H54 (cell line): ENCODE results near the gene FAU.

Source experiments
- DNase-seq: peaks from one replicate; pipeline ENCODE4 v3.0.0; 2011; ENCODE audit warnings: low spot score, mixed read lengths; ENCODE audit not compliant: insufficient read length
- FAIRE-seq: peaks from 3 replicates; lab custom pipeline; 2011; peaks lifted over from hg19 to GRCh38; lab: Jason Lieb, UNC
- POLR2A ChIP-seq: IDR thresholded peaks from 2 replicates; pipeline ENCODE4 v1.6.1; 2011; ENCODE audit warnings: low read depth, mild to moderate bottlenecking, low read length

Gene FAU

DNA sequence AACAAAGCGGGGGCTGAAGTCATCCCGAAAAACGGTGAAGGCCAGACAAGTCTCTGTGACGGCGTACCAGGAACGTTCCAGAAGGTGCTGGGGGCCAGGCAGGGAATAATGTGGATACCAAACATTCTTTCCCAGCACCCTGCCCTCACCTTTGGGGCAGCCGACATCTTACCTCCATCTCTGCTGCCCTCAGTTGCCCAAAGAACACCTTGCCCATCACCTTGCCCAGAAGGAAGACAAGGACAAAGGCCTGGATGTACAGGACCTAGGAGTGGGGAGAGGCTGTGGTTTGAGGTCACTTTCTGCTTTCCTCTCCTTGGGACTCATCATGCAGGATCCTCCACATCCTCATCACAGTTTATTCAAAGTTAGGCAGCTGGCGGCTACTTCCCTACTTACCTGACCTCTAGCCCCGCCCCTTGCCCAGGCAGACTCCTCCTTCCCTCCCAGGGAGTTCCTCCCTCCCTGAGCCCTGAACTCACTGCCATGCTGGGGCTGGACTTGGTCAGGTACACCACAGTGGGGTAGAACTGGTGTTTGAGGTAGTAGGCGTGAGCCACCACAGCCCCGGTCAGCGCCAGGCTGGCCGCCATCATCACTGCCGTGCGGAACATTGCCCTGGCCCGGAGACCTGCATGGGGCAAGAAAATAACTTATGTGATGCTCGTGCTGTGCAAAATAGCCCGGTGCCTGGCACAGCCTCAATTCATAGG, 11.2 kb upstream of the FAU start:
- no peak for TF ChIP-seq POLR2A
- DNase-seq (no peak), FAIRE-seq (no peak)

DNA sequence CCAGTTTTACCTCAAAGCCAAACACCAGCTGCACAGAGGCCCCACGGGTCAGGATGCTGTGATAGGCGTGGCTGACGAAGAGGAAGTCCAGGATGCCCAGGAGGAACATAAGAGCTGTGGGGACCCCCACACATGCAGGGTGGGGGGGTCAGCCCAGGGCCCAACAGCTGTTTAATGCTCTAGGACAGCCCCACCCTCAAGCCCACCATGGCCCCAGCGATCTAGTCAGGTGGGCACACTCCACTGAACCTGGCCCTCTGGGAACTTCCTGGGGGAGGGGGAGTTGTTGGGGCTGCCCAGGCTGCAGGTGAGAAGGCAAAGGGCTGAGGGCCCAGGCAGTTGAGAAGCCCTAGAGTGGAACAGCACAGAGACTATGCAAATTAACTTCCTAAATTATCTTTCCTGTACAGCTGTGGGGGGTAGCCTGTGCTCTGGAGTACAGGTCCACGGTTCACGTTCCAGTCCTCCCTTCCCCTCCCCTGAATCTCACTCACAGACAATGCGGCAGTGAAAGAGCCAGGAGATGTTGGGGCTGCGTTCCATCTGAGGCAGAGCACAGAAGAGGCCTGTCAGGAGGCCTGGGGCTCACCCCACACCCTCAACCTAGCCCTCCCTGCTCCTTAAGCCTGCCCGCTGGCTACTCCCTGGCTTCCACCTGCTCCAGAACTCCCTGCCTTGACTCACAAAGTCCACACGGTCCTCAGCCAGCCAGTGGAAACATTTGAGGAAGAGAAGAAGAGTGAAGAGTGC, 10.5 kb upstream of the FAU start:
- no peak for TF ChIP-seq POLR2A
- DNase-seq (no peak), FAIRE-seq (no peak)

DNA sequence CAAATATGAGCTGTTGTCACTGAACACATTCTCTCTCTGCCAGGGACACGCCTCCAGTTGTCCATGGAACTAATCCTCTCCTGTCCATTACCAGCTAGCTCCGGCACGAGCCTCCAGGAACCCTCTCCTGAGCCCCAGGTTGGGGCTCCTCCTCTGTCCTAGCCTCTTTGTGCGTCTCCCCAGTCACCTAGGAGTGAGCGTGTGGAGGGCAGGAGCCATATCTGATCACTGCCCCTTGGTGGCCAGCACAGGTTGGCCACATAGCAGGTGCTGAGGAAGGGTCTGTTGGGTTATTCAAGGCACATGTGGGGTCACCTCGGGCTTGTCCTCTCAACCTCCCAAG, 9.9 kb upstream of the FAU start:
- FAIRE-seq = no peak
- no peak for DNase-seq

DNA sequence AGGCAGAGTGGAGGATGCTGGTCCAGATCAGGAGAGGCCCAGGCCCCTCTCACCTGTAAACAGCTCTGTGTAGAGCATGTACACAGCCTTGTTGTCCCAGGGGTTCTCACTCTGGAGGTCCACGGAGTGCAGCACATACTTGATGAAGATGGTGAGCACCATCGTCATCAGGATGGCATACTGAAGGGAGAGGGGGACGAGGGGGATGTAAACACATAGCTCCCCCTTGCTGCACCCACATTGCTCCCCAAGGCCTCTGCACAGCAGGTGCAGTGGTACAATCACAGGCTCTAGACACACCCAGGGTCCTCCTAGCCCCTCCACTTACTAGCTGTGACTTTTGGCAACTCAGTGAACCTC, 9.5 kb upstream of the FAU start:
- no peak for DNase-seq
- no peak for TF ChIP-seq POLR2A
- no peak for FAIRE-seq

More for the DNA sequence above, 9.9 kb upstream of the FAU start:
- no peak for TF ChIP-seq POLR2A

DNA sequence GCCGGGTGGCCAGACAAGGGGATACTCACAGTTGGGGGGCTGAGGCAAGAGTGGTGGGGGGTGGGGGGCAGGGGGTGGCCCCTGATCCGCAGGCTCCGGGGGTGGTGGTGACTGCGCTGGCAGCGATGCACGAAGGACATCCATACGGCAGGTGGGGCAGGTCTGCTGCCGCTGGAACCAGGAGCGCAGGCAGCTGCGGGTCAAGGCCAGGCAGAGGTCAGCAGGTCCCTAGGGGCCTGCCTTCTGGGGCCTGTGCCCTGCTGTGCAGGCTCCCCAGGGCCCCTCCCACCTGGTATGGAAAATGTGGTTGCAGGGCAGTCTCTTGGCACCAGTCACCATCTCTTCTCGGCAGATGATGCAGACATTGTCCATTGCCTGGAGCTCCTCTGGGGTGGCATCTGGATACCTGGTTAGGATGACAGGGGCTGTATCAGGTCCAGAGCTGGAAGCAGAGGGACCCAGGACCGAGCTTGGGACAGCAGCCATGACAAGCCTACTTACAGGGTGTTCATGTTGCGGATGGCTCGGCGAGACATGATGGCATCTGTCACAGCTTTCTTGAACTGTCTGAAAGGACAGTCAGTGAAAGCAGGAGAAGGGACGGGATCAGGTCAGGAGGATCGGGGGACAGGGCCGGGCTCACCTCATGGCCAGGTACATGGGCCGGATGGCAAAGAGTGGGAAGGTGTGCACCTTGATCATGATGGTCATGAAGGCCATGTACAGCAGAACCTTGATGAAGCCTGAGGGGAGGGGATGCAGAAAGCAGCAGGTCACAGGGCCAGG, 8.9 kb upstream of the FAU start:
- FAIRE-seq (no peak), DNase-seq (no peak)
- no peak for TF ChIP-seq POLR2A

- no peak for FAIRE-seq
- no peak for DNase-seq
- TF ChIP-seq POLR2A = no peak
Observed at GRCh38 chr11:65129649-65130441, 7.9 kb upstream of the FAU start.

GRCh38 chr11:65128182-65129145, 6.5 kb upstream of the FAU start:
- DNase-seq (no peak), FAIRE-seq (no peak)
- no peak for TF ChIP-seq POLR2A

- TF ChIP-seq POLR2A = no peak
- DNase-seq (no peak), FAIRE-seq (no peak)
Observed at GRCh38 chr11:65127473-65128181, 5.7 kb upstream of the FAU start.

DNA sequence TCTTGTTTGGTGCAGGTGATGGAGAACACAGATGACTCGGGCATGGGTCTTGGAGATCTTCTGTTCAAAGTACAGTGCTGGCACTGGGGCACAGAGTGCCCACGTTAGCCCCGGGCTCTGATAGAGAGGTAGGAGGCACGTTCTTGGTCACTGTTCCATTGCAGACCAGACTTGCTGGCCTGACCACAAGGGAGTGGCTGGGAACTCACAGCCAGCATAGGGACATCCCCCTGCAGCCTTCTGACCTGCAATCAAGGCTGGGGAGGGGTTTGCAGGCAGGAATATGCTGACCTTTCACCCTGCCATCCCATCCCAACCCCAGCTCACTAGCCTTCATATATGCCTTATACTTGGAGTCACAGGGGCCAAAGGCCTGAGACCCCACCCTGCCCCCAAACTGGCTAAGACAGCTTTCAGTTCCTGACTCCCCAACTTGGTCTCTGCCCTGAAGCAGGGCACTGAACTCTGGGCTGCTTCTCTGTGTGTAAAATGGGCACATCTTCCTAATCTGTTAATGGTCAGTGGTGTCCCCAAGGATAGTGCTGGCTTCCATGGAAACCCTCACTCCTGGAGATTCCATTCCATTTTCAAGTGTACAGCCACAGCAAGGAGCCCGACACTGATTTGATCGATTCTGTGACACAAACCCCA, 4.8 kb upstream of the FAU start:
- no peak for FAIRE-seq
- TF ChIP-seq POLR2A = no peak
- DNase-seq = no peak

DNA sequence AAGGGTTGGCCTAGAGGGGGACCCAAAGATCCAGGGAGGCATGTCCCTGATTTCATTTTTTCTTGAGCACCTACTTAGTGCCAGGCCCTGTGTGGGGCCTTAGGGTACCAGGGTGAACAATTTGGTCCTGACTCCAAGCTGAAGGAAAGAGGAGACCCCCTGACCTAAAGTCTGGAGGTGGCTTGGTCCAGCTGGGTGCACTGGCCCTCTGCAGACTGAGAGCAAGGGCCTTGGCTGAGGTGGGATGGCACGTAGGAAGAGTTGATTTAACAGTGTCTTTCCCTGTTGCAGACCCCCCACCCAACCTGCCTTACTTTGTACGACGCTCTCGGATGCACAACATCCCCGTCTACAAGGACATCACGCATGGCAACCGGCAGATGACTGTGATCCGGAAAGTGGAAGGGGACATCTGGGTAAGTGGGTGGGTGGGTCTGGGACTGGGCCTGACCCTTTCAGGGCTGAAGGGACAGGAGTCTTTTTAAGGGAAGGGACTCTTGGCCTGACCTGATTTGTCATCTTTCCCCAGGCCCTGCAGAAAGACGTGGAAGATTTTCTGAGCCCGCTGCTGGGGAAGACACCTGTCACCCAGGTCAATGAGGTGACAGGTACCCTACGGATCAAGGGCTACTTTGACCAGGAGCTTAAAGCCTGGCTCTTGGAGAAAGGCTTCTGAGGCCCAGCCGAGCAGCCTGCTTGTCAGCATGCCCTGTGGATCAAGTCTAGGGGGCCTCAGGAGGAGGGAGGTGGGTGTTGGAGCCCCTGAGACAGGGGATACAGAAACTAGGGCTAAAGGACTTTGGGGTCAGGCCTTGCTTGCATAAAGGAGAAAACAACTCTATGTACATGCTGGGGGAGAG, 3.5 kb upstream of the FAU start:
- no peak for DNase-seq
- no peak for FAIRE-seq
- no peak for TF ChIP-seq POLR2A
